Hindlimb muscle (tissue), 1 donor: Measurements from ENCODE around the gene MAN1C1. TPM values are rescaled to one million over a fixed set of nuclear protein-coding genes. Genes with fewer than 3 reads are reported as not detected.

Experiments used
- DNase-seq: peaks from one replicate; pipeline ENCODE4 v3.0.0-alpha.2; 2013
- polyA plus RNA-seq: library from polyadenylated mRNA; unstranded; fragments of 120-200 nt; gene quantifications from one replicate; pipeline ENCODE4 v1.2.1, GENCODE V29; 2013; ENCODE audit not compliant: insufficient read length

Gene MAN1C1
- polyA plus RNA-seq, 1 donor = 14.2 TPM

DNA sequence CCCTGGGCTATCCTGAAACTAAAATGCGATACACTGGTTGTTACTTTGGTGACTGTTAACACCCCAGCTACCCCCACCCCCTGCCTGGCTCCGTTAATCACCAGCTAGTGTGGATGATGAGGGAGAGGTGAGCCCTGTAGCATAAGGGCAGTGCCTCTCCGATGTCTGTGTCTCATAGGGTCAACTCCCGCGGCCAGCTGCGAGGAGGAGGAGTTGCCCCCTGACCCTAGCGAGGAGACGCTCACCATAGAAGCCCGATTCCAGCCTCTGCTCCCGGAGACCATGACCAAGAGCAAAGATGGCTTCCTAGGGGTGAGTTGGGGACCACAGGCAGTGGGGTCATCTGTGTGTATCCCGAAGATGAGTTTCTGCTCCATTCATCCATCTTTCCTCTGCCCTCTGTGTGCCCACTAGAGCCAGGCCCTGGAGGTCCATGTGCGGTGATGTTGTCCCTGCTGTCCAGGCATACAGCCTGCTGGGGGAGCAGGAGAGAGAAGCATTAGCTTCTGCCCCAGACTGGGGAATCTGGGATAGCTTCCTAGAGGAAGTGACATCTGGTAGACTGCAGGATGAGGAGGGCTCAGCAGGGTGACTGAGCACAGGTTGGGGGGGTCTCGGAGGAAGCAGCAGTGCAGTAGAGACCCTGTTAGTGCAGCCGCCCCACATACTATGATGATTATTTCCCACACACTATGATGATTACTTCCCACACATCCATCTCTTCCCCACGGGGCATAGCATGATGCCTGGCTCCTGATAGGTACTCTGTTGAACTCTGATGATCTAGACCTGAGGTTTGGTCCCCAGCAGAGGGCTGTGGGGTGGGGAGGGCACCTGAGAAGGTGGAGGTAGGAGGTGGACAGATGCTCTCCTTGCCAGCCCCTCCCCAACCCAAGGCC is 188.6 kb downstream of the MAN1C1 start:
- DNase-seq = no peak

DNA sequence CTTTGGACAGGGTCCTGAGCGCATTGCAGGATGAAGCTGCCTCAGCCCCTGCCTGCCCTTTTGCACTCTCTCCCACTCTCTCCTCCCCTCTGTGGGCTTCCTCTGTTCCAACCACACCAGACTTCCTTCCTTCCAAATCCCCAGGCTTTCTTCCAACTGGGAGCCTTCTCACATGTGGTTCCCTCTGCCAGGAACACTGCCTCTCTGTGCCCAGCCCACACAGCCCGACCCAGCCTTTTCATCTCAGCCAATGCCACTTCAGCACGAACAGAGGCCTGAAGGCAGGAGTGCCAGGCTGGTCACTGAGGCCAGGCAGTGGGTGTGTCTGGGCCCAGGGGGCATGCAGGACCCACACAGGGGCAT is 189.3 kb downstream of the MAN1C1 start:
- no peak for DNase-seq

DNA sequence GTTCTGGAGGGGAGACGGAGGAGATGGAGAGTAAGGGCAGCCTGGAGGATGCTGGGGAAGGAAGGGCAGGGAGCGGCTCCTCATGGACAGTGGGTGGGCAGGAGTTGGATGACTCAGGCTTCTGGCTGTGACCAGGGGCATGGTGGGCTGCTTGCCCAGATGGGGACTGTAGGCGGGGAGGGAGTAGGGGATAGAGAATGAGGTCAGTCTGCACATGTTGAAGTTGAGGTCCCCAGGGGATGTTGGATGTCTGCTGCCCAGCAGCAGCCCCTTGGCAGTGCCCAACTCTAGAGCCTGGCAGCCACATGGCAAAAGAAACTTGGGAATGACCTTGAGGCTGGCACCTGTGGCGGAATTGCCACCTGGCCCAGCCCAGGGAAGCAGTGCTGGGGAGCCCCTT is 189.8 kb downstream of the MAN1C1 start:
- no peak for DNase-seq

DNA sequence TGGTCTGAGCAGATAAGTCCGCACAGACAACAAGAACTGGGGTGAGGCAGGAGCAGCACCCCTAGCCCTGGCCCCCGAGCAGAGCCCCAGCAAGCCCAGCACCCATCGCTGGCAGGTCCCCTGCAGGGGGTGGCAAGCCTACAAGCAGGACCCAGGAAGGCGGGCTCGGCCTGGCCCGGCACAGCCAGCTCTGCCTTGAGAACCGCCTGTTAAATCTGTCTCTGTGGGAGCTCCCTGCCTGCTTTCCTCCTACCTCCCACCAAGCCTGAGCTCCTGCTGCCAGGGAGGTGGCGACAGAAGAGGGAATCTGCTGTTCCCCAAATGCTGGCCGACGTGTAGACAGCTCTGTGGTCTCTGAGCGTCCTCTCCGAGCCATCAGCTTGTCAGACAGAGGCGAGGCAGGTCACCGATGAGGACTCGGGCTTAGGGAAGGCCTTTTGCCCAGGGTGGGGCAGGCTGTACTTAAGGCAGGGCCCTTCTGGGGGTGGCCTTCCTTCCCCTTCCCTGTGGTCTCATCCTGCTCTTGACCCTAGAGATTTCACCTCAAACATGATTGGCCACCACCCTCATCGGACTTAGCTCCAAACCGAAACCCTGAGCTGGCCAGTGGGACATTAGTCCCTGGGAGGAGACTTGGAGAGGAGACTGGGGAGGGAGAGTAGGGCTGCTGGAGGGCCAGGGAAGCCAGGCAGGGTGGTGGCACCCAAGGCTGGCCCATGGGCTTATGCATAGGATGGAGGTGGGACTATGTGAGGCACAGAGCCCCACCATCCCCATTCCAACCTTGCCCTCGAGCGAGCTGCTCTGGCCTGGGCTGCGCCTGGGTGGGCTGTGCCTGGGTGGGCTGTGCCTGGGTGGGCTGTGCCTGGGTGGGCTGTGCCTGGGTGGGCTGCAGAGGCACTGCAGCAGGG is 191.1 kb downstream of the MAN1C1 start:
- DNase-seq = no peak

DNA sequence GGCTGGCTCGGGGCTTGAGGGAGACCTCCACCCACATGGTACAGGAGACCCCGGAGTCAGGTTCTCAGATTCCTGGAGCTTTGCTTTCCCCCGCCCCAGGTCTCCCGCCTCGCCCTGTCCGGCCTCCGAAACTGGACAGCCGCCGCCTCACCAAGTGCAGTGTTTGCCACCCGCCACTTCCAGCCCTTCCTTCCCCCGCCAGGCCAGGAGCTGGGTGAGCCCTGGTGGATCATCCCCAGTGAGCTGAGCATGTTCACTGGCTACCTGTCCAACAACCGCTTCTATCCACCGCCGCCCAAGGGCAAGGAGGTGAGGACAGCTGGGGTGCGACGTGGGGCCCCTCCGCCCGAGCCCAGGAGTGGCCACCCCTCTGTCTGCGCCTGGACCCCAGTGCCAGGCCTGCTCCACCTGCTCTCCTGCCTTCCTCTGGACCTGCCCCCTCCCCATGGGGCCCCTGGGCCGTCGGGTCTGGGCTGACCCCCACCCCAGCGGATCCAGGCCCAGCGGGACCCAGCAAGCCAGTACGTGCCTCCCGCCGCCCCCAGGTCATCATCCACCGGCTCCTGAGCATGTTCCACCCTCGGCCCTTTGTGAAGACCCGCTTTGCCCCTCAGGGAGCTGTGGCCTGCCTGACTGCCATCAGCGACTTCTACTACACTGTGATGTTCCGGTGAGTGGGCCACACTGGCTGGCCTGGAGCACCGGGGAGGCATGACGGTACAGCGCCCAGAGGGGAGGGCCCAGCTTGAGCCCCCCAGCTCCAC is 192.1 kb downstream of the MAN1C1 start:
- DNase-seq = no peak

DNA sequence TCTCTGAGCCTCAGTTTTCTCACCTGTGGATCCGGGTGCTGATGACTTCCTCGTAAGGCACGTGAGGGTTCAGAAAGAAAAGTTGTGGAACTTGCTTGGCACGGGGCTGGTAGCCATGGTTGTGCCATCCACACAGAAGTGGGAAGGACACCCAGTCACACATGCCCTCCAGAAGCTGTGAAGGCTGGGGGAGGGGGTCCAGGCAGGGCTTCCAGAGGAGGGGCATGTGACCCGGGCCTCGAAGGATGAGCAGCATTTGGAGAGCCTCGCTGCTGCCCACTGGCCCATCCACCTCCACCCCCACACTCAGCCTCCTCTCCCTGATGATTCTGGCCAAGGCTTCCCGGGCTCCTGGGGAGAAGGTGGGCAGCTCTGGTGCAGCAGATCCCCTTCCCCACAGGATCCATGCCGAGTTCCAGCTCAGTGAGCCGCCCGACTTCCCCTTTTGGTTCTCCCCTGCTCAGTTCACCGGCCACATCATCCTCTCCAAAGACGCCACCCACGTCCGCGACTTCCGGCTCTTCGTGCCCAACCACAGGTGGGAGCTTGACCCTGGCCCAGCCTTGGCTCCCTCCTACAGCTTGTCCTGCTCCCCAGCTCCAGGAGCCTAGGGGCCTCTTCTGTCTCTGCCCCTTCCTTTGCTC is 192.8 kb downstream of the MAN1C1 start:
- DNase-seq = no peak

DNA sequence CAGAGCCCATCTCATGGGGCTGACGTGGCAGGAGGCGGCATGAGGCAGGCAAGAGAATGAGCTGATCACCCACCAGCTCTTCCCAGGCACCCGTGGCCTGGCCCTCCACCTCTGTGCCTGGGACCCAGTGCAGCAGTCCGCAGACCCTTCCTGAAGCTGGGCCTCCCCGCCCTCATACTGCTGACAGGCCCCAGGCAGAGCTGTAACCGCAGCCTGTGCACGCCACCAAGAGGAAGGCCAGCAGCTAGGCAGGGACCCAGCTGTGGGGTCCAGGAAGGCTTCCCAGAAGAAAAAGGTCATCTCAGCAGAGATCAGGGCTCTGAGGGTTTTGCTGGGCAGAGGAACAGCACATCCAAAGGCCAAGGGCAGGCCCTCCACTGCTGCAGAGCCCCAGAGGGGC is 193.3 kb downstream of the MAN1C1 start:
- DNase-seq = no peak

DNA sequence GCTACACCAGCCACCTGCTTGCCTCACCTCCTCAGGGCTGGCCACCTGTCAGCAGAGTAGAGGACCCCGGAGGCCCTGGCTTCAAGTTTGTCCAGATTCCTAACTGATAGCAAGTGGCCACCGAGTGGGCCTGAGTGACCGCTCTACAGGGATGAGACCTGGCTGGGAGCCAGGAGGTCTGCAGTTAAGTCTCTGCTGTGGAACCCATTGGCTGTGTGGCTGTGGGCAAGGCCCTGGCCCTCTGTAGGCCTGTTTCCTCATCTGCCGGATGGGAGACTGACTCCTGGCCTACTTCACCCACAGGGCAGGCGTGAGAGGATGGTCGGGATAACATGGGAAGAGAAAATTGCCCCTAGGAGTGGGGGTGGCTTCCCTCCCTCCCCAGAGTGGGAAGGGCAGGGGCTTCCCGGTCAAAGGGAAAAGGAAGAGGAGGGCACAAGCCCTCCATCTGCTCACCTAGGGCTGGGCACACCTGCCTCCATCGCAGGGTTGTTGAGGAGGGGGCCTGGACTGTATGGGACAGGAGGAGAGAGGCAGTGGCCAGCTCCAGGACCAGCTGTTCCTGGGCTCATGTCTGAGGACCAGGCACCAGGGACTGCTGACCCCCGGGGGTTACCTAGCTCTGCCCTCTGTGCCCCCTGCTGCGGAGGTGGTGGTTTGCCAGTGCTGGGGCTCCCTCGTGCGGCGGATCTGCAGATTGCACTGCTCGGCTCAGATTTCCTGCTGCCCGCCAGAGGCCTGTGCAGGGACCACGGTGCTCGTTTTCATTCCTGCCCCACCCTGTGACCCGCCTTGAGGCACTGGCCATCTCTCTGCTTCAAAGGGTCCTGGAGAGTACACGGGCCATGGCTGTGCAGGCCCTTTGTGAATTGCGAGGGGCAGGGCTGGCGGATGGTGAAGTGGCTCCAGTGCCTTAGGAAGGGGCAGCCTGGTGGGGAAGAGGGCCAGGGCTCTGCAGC is 194.0 kb downstream of the MAN1C1 start:
- peak; percentile 60 for DNase-seq

DNA sequence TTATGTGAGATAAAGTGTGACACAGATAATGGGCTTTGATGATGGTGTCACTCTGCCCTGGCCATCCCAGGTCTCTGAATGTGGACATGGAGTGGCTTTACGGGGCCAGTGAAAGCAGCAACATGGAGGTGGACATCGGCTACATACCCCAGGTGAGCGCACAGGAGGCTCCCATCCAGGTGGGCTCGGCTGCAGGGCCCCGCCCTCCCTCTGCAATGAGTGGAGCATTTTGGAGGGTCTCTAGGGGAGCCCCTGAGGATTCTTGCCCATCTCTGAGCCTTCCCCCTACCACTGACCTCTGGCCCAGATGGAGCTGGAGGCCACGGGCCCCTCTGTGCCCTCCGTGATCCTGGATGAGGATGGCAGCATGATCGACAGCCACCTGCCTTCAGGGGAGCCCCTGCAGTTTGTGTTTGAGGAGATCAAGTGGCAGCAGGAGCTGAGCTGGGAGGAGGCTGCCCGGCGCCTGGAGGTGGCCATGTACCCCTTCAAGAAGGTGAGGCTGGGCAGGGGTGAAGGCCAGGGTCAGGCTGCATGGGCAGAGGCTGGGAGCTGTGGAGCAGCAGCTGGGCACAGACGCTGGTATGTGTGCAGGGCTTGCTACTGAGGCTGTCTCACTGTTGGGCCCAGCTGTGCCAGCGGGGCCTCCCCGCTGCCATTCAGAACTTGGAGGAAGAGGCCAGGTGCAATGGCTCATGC is 194.9 kb downstream of the MAN1C1 start:
- DNase-seq = no peak

DNA sequence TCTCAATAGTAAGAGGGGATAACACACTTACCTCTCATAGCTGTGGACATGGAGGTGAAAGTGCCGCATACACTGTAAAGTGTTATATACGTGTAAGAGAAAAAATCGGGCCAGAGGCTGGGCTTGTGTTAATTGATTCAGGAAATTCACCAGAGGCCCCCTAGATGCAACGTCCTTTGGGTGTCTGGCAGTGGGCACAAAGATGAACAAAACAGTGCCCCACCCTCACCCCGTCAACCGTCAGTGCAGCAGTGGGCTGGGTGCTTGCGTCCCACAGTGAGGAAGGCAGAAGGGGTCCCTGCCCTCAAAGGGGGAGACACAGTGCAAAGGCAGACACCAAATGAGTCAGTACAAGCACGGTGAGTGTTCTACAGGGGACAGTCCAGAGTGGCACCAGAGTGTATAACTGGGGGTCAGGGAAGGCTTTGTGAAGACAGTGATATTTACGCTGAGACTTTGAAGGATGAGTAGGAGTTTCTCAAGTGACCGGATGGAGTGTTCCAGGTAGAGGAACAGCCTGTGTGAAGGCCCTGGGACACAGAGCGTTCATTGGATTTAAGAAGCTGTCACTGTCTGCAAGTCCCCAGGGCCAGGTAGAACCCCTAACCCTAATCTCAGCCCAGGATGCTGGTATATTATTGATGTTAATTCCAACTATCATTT is 196.6 kb downstream of the MAN1C1 start:
- no peak for DNase-seq

DNA sequence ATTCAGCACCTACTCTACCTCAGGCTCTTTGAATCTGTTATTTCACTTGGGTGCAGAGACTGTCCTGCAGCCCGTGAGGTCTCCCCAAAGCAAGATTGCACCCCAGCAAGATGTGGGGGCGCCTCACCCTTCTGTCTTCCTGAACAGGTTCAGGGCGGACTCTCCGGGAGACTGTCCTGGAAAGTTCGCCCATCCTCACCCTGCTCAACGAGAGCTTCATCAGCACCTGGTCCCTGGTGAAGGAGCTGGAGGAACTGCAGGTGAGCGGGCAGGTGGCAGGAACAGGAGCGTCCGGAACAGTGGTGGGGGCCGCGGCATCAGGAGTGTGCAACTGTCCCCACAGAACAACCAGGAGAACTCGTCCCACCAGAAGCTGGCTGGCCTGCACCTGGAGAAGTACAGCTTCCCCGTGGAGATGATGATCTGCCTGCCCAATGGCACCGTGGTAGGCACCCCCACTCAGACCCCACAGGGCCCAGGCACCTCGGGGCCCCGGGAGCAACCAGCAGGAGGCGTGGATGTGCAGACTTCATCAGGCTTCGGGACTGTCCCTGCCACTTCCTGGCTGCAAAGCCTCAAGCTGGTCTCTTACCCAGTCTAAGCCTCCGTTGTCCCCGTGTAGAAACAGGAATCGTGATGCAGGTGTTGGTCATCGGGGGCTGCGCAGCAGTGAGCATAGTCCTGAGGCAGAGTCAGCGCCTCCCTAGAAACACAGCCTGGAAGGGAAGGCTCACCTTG is 197.3 kb downstream of the MAN1C1 start:
- no peak for DNase-seq

DNA sequence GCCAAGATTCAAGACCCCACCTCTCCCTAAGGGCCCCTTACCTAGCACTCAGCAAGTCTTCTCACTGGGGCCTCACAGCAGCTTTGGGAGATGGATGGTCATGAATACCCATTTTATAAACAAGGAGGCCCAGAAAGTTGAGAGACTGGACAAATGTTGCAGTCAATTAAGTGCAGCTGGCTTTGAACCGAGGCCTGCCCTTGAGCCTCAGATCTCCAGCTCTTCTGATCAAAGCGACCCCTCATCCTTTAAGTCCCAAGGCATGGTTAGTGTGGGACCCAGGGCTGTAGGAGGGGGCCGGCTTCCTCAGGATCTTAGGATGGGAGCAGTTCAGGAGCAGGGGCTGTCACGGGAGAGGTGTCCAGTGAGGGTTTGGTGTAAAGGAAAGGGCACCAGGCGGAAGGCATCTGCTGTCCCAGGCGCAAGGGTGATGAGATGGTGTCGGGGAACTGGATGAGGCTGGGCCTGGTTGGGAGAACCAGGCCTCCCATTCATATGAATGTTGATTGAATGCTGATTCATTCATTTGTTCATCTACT is 198.0 kb downstream of the MAN1C1 start:
- no peak for DNase-seq

DNA sequence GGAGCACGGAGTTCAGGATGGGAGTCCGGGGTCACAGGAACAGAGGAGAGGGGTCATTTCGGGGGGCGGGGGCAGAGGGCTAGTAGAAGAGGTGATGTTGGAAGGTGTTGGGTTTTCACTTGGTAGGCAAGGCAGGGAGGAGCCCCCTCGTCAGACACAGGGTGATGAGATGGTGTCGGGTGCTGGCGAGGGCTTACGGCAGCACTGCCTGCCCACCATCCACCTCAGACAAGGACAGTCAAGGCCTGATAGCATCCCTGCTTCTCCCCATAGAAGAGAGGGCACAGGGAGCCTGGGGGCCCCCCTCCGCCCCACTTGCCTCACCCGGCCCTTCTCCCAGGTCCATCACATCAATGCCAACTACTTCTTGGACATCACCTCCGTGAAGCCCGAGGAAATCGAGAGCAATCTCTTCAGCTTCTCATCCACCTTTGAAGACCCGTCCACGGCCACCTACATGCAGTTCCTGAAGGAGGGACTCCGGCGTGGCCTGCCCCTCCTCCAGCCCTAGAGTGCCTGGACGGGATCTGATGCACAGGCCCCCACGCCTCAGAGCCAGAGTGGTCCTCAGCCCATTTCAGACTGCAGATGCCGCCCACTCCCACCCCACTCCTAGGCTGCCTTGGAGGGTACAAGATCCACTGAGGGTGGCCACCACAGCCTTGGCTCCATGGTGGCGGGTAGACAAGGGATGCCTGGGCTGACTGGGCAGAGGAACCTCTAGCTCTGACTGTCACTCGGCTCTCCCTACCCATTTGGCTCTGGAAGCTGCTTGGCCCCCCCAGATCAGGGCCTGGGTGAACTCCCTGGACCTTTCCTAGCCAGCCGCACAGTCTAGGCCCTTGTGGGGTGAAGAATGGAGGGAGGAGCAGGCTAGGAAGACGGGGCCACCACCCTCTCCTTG is 198.9 kb downstream of the MAN1C1 start:
- DNase-seq = no peak

DNA sequence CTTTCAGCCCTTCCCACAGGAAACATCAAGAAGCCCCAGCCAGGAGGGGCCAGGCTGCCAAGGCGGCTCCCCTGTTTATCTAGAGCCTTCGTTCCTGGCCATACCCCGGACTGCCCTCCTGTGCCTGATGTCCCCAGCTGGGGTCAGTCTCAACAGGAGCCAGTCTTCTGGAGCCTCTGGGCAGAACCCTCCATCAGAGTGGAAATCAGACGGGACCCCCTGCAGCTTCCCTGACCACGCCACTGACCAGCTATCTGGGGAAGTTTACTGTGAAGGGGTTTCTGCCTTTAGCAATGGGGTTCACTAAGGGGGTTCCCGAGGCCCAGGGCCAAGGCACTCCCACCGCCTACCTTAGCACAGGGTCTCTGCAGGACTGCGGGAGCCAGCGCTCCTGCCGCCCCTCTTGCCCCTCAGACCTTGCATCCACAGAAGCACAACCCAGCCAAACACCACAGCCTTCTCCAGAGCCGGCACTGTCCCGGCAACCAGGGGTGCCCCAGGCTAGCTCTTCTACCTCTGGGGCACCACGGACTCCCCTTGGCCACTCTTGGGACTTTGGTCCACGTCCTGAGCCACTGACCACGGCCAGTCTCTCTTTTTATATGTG is 199.6 kb downstream of the MAN1C1 start:
- DNase-seq = no peak

DNA sequence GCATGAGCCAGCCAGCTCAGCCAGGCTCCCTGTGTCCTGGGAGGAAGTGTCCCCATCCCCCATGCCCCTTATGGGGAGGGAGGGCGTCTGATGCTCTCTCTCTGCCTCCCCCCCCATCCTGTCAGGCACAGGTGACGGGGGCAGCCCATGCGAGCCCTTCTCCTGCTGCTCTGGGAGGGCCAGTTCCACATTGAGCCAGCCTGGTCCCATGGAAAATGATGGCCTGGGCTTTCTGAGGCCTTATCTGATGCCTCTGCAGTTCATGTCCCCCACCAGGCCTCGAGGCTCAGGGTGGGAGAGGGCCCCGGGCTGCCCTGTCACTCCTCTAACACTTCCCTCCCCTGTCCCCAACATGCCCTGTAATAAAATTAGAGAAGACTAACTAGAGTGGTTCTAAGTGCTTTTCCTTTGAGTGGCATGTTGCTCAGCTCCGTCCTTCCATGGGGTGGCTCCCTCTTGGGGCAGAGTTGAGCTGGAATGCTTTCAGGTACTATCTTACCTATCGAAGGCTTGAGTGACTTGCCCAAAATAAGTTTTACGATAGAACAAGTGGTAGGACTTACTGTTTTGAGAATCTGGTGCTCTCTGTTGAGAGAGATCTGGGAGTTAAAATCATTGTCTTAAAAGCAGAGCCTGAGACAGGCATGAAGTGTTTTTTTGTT is 201.4 kb downstream of the MAN1C1 start:
- DNase-seq = no peak

DNA sequence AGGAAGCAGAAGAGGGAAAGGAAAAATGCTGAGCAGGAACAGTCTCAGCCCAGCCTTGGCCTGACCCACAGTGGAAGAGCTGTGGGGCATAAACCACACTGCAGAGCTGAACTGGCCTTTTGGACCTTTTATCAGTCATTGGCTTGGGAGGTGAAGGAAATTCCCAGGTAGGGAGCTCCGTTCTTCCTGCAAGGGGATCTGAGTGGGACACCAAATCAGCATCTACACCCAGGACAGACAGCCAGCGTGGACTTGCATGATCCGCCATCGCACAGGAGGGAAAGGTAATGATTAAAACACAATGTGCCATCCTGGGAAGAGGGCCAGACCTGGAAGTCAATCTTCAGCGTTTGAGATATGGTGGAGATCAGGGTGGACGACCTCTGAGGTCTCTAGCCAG is 202.0 kb downstream of the MAN1C1 start:
- DNase-seq = no peak
